AG09309 (cell line): ENCODE data around the gene FAM174B.

Source experiments
- DNase-seq: peaks from one replicate; pipeline ENCODE4 v3.0.0-alpha.2; 2010; ENCODE audit warnings: low read depth
- H3K4me3 ChIP-seq: 2 replicates; pipeline ENCODE4 v1.5.1; 2011; ENCODE audit warnings: mild to moderate bottlenecking, low read depth, low read length, moderate library complexity; ENCODE audit not compliant: control insufficient read depth
- CTCF ChIP-seq: IDR thresholded peaks from 2 replicates; pipeline ENCODE4 v1.5.1; 2011; ENCODE audit warnings: mild to moderate bottlenecking, low read depth, low read length, inconsistent platforms; ENCODE audit not compliant: insufficient read depth, control insufficient read depth; ENCODE audit errors: missing control alignments

FAM174B gene

GRCh38 chr15:92576597-92577200, 78.9 kb downstream of the FAM174B start:
- H3K4me3 ChIP-seq = no peak overlapping the region
- TF ChIP-seq CTCF = no peak
- DNase-seq = no peak

GRCh38 chr15:92574566-92574965, 81.0 kb downstream of the FAM174B start:
- H3K4me3 ChIP-seq = no peak overlapping the region
- no peak for DNase-seq
- no peak for TF ChIP-seq CTCF

GRCh38 chr15:92574161-92574560, 81.4 kb downstream of the FAM174B start:
- no peak for TF ChIP-seq CTCF
- no peak for DNase-seq
- no peak overlapping the region for H3K4me3 ChIP-seq

- DNase-seq = no peak
- H3K4me3 ChIP-seq = no peak overlapping the region
- no peak for TF ChIP-seq CTCF
These were observed 83.8 kb downstream of the FAM174B start for GRCh38 chr15:92571824-92572223.

GRCh38 chr15:92570391-92570790, 85.2 kb downstream of the FAM174B start:
- DNase-seq = no peak
- TF ChIP-seq CTCF = no peak
- no peak overlapping the region for H3K4me3 ChIP-seq

- H3K4me3 ChIP-seq = no peak overlapping the region
- no peak for DNase-seq
- TF ChIP-seq CTCF = no peak
These were observed 85.8 kb downstream of the FAM174B start for GRCh38 chr15:92569778-92570177.
